Keratinocyte (primary cell): ENCODE data around the gene TSPEAR. TPM values are rescaled to one million over a fixed set of nuclear protein-coding genes. Genes with fewer than 3 reads are reported as not detected.

ENCODE experiments used
- DNase-seq: peaks from one replicate; pipeline ENCODE4 v3.0.0-alpha.2; 2011; ENCODE audit warnings: low read depth, missing footprints, low spot score
- FAIRE-seq: peaks from 2 replicates; lab custom pipeline; 2011; peaks lifted over from hg19 to GRCh38; lab: Jason Lieb, UNC
- H2AFZ ChIP-seq: 2 replicates; pipeline ENCODE4 v1.6.0; 2012; ENCODE audit warnings: low read length, control low read depth, inconsistent platforms; ENCODE audit not compliant: control insufficient read depth
- H3K27ac ChIP-seq: 2 replicates; pipeline ENCODE4 v1.5.1; 2011; ENCODE audit warnings: low read length; ENCODE audit not compliant: control insufficient read depth, insufficient read depth
- H3K27me3 ChIP-seq: 3 replicates; pipeline ENCODE4 v1.6.0; 2011; ENCODE audit warnings: low read length; ENCODE audit not compliant: control insufficient read depth, insufficient read depth; ENCODE audit errors: extremely low read depth
- H3K36me3 ChIP-seq, 2 experiments: 2 replicates in 1 of 2; 3 replicates in 1 of 2; pipeline ENCODE4 v1.5.1; 2011; ENCODE audit warnings: low read length in 2 of 2, mild to moderate bottlenecking in 1 of 2; ENCODE audit not compliant: control insufficient read depth in 2 of 2, insufficient read depth in 2 of 2; ENCODE audit errors: extremely low read depth in 1 of 2
- H3K4me1 ChIP-seq: 3 replicates; pipeline ENCODE4 v1.5.1; 2011; ENCODE audit warnings: low read length; ENCODE audit not compliant: control insufficient read depth, insufficient read depth; ENCODE audit errors: extremely low read depth
- H3K4me2 ChIP-seq: 3 replicates; pipeline ENCODE4 v1.6.0; 2011; ENCODE audit warnings: low read depth, low read length; ENCODE audit not compliant: control insufficient read depth, insufficient read depth; ENCODE audit errors: extremely low read depth
- H3K4me3 ChIP-seq, 3 experiments: fragments of 200-600 bp in 1 of 3; sonication (generic) in 1 of 3; 2 replicates in 2 of 3; 3 replicates in 1 of 3; pipeline ENCODE4 v1.5.1; 2011 to 2016; ENCODE audit warnings: low read length in 3 of 3, mild to moderate bottlenecking in 3 of 3, control low read depth in 2 of 3, inconsistent platforms in 1 of 3, low read depth in 1 of 3, mixed read lengths in 1 of 3, mixed run types in 1 of 3, moderate library complexity in 1 of 3; ENCODE audit not compliant: control insufficient read depth in 2 of 3, insufficient read depth in 2 of 3; ENCODE audit errors: extremely low read depth in 1 of 3
- H3K79me2 ChIP-seq: 2 replicates; pipeline ENCODE4 v1.6.0; 2012; ENCODE audit warnings: low read length; ENCODE audit not compliant: control insufficient read depth, insufficient read depth
- H3K9ac ChIP-seq: 3 replicates; pipeline ENCODE4 v1.6.0; 2011; ENCODE audit warnings: low read length; ENCODE audit not compliant: control insufficient read depth, insufficient read depth; ENCODE audit errors: extremely low read depth
- H3K9me1 ChIP-seq: 3 replicates; pipeline ENCODE4 v1.6.0; 2011; ENCODE audit warnings: low read length; ENCODE audit not compliant: control insufficient read depth, insufficient read depth; ENCODE audit errors: extremely low read depth
- H3K9me3 ChIP-seq: 2 replicates; pipeline ENCODE4 v1.5.1; 2012; ENCODE audit warnings: low read depth, low read length; ENCODE audit not compliant: control insufficient read depth
- H4K20me1 ChIP-seq: 3 replicates; pipeline ENCODE4 v1.6.0; 2011; ENCODE audit warnings: low read length; ENCODE audit not compliant: control insufficient read depth, insufficient read depth; ENCODE audit errors: extremely low read depth
- CTCF ChIP-seq, 3 experiments: IDR thresholded peaks in 1 of 3; conservative IDR thresholded peaks in 1 of 3; optimal IDR thresholded peaks in 1 of 3; 2 replicates in 2 of 3; 3 replicates in 1 of 3; pipeline versions ENCODE3 to v1.5.1; 2011; ENCODE audit warnings: low read length in 3 of 3, mild to moderate bottlenecking in 3 of 3, moderate library complexity in 2 of 3, control low read depth in 1 of 3, inconsistent platforms in 1 of 3; ENCODE audit not compliant: insufficient read depth in 2 of 3; ENCODE audit errors: extremely low read depth in 1 of 3
- EZH2 ChIP-seq: IDR thresholded peaks from one replicate; pipeline ENCODE4 v1.6.1; 2012; ENCODE audit warnings: inconsistent platforms, mild to moderate bottlenecking, low read length, moderate library complexity
- dilution Hi-C: fragments of 300-500 bp; cut with MboI; formaldehyde crosslinking; loops from one replicate; pipeline ENCODE4 v1.7.0; 2020; ENCODE audit warnings: low sequenced_read_pairs; ENCODE audit not compliant: extremely low pct_ligation_motif_present
- polyA plus RNA-seq, 5 experiments: library from polyadenylated mRNA; depleted of rRNA in 3 of 5; stranded (reverse) in 3 of 5; stranded (forward) in 1 of 5; unstranded in 1 of 5; fragments of >200 nt; gene quantifications; 1 replicate in 1 of 5; 2 replicates in 3 of 5; 3 replicates in 1 of 5; pipeline versions ENCODE4 v1.2.1 to v1.2.3, GENCODE V29; 2011 to 2012; ENCODE audit warnings: missing spikeins in 2 of 5, low read depth in 1 of 5, low replicate concordance in 1 of 5

TSPEAR gene
- polyA plus RNA-seq, 1 donor (not counting 4 experiments of a cell fraction or from before 2014, with no cell fraction given): 0.12 TPM

GRCh38 chr21:44549525-44550211 lies 161.7 kb downstream of the TSPEAR start:
- Histone ChIP-seq H3K4me1 (peaks cover 22% of the 10 kb centered on the region), H3K36me3 (no peaks in the 10 kb centered on the region), H4K20me1 (no peaks in the 10 kb centered on the region), H3K4me3 (no peak overlapping the region), H3K9ac (no peak overlapping the region), H3K9me1 (no peaks in the 10 kb centered on the region), H3K4me2 (peak overlapping the region; percentile 52), H3K27me3 (peaks cover 4% of the 10 kb centered on the region), H3K27ac (no peak overlapping the region), H3K9me3 (no peaks in the 10 kb centered on the region), H2AFZ (peak overlapping the region; percentile 29), H3K79me2 (no peaks in the 10 kb centered on the region)
- dilution Hi-C loops: no loop called here
- TF ChIP-seq CTCF (optimal IDR thresholded peaks at IDR 0.05 in 1 of 3, IDR thresholded peaks at IDR 0.05 in 1 of 3, conservative IDR thresholded peaks at IDR 0.05 in 1 of 3; ENCODE audit: extremely low read depth in 1 of 3, insufficient read depth in 2 of 3, low read length in 3 of 3) (peak in 1 of 3 experiments; percentile 47), EZH2 (no peak)
- DNase-seq (no peak), FAIRE-seq (peak; percentile 32)

GRCh38 chr21:44548922-44549321 lies 162.4 kb downstream of the TSPEAR start:
- H3K4me3 ChIP-seq: peak overlapping the region in 1 of 3 experiments; percentile 37
- H3K9me1 ChIP-seq: no peaks in the 10 kb centered on the region
- H2AFZ ChIP-seq: peak overlapping the region; percentile 11
- DNase-seq (no peak), FAIRE-seq (peak; percentile 80)
- peaks cover 4% of the 10 kb centered on the region for H3K27me3 ChIP-seq
- H3K36me3 ChIP-seq: no peaks in the 10 kb centered on the region
- H3K4me1 ChIP-seq: peaks cover 22% of the 10 kb centered on the region
- H3K4me2 ChIP-seq: peak overlapping the region; percentile 52
- H3K9me3 ChIP-seq: no peaks in the 10 kb centered on the region
- H3K79me2 ChIP-seq: no peaks in the 10 kb centered on the region
- TF ChIP-seq EZH2: no peak
- no peak overlapping the region for H3K27ac ChIP-seq
- dilution Hi-C loops: no loop called here
- H4K20me1 ChIP-seq: no peaks in the 10 kb centered on the region
- H3K9ac ChIP-seq: no peak overlapping the region
